Ascending aorta (tissue), 2 donors: ENCODE results near the gene COQ10A. TPM values are rescaled to one million over a fixed set of nuclear protein-coding genes. Genes with fewer than 3 reads are reported as not detected.
A peak's percentile ranks its signal among the peaks of the same experiment; 100 is the strongest.

ENCODE experiments used
- DNase-seq, 2 donors: peaks; one replicate each; pipeline ENCODE4 v3.0.0-alpha.2; 2019; ENCODE audit warnings: low spot score in 2 of 2
- H3K27ac ChIP-seq, 2 donors: fragments of 200-600 bp; sonication (generic); one replicate each; pipeline ENCODE4 v1.5.1; 2016 to 2017; ENCODE audit warnings: mild to moderate bottlenecking in 1 of 2
- H3K27me3 ChIP-seq: fragments of 200-600 bp; sonication (generic); one replicate; pipeline ENCODE4 v1.5.1; 2017
- H3K36me3 ChIP-seq, 2 donors: fragments of 200-600 bp; sonication (generic); one replicate each; pipeline ENCODE4 v1.5.1; 2016
- H3K4me1 ChIP-seq, 2 donors: fragments of 200-600 bp; sonication (generic); one replicate each; pipeline ENCODE4 v1.5.1; 2016 to 2017; ENCODE audit warnings: mild to moderate bottlenecking in 1 of 2
- H3K4me3 ChIP-seq, 2 donors: fragments of 200-600 bp; sonication (generic); one replicate each; pipeline ENCODE4 v1.5.1; 2016 to 2017; ENCODE audit warnings: mild to moderate bottlenecking in 1 of 2
- H3K9me3 ChIP-seq, 2 donors: fragments of 200-600 bp; sonication (generic); one replicate each; pipeline ENCODE4 v1.5.1; 2016
- CTCF ChIP-seq, 3 experiments: fragments of 200-600 bp in 2 of 3; fragments of 450-650 bp in 1 of 3; sonication (generic) in 2 of 3; IDR thresholded peaks; one replicate each; pipeline ENCODE4 v1.5.1; 2016 to 2019; ENCODE audit warnings: antibody characterized with exemption in 3 of 3, mild to moderate bottlenecking in 1 of 3, moderate library complexity in 1 of 3
- intact Hi-C: fragments of 100-400 bp; cut with DNase I; formaldehyde crosslinking; loops from one replicate; pipeline ENCODE4 v1.15.1; 2023
- total RNA-seq: library from RNA; depleted of rRNA; stranded (reverse); fragments of >200 nt; gene quantifications from one replicate; pipeline ENCODE4 v1.1.0, GENCODE V29; 2016

COQ10A gene
- total RNA-seq, 1 donor from 2014 or later, result 4.8 TPM

GRCh38 chr12:56296295-56296694, 29.6 kb downstream of the COQ10A start:
- Histone ChIP-seq H3K4me3 (no peak overlapping the region), H3K27me3 (no peaks in the 10 kb centered on the region), H3K4me1 (peaks cover 9 to 20% of the 10 kb centered on the region in 2 donors), H3K36me3 (peaks cover 4 to 9% of the 10 kb centered on the region in 2 donors), H3K9me3 (no peaks in the 10 kb centered on the region), H3K27ac (no peak overlapping the region)
- intact Hi-C loops, result no loop called here
- TF ChIP-seq CTCF (IDR thresholded peaks at IDR 0.05), result no peak
- no peak for DNase-seq

- no peak for DNase-seq
- TF ChIP-seq CTCF (IDR thresholded peaks at IDR 0.05), result no peak
- Histone ChIP-seq H3K9me3 (no peaks in the 10 kb centered on the region), H3K4me1 (peaks cover 9 to 25% of the 10 kb centered on the region in 2 donors), H3K27ac (no peak overlapping the region), H3K36me3 (peaks cover 0 to 5% of the 10 kb centered on the region in 2 donors), H3K4me3 (no peak overlapping the region), H3K27me3 (no peaks in the 10 kb centered on the region)
- intact Hi-C loops, result no loop called here
Observed at GRCh38 chr12:56297400-56297799, 30.7 kb downstream of the COQ10A start.

GRCh38 chr12:56298828-56299227, 32.1 kb downstream of the COQ10A start:
- intact Hi-C loops, result no loop called here
- TF ChIP-seq CTCF (IDR thresholded peaks at IDR 0.05), result no peak
- no peak for DNase-seq
- no peaks in the 10 kb centered on the region for H3K9me3 ChIP-seq
- peak overlapping the region; percentile 82 to 93 for H3K4me3 ChIP-seq
- no peaks in the 10 kb centered on the region for H3K27me3 ChIP-seq
- H3K36me3 ChIP-seq, result peaks cover 0 to 5% of the 10 kb centered on the region in 2 donors
- H3K4me1 ChIP-seq, result peaks cover 9 to 25% of the 10 kb centered on the region in 2 donors
- peak overlapping the region; percentile 91 to 96 for H3K27ac ChIP-seq

- intact Hi-C loops, result no loop called here
- peaks cover 3 to 11% of the 10 kb centered on the region in 2 donors for H3K36me3 ChIP-seq
- peak overlapping the region; percentile 91 to 96 for H3K27ac ChIP-seq
- DNase-seq, result no peak
- no peak for TF ChIP-seq CTCF (IDR thresholded peaks at IDR 0.05)
- H3K4me1 ChIP-seq, result peaks cover 9 to 25% of the 10 kb centered on the region in 2 donors
- no peaks in the 10 kb centered on the region for H3K27me3 ChIP-seq
- no peaks in the 10 kb centered on the region for H3K9me3 ChIP-seq
- peak overlapping the region; percentile 82 to 93 for H3K4me3 ChIP-seq
Observed at GRCh38 chr12:56299308-56299852, 32.6 kb downstream of the COQ10A start.

- Histone ChIP-seq H3K9me3 (no peaks in the 10 kb centered on the region), H3K27ac (peak within 1 kb of the TSS; percentile 91 to 96), H3K36me3 (peaks cover 3 to 13% of the 10 kb centered on the region in 2 donors), H3K27me3 (no peaks in the 10 kb centered on the region), H3K4me1 (peaks cover 9 to 25% of the 10 kb centered on the region in 2 donors), H3K4me3 (peak within 1 kb of the TSS; percentile 82 to 93)
- intact Hi-C loops, result loop anchor here (1.0 to 2.0 kb wide), 4 partner anchors 16 to 76 kb away; partner anchors contain the start of genes COQ10A, NABP2 and PAN2
- peak; percentile 98 to 100 for DNase-seq
- TF ChIP-seq CTCF (IDR thresholded peaks at IDR 0.05), result no peak
Observed at GRCh38 chr12:56299853-56300643, 33.3 kb downstream of the COQ10A start, which contains the start of gene CS. TSS of gene CS (minus strand) at chr12:56300330. CDS start at chr12:56300201, 129 bp downstream.
